Measurements from ENCODE around the gene PHETA2.
A peak's percentile ranks its signal among the peaks of the same experiment; 100 is the strongest.

Gene PHETA2

GRCh38 chr22:42074132-42074811 is at the start of gene PHETA2:
Gene PHETA2, plus strand, starts transcription at chr22:42074248. Its CDS starts 3,046 bp downstream, at chr22:42077294.
- DNase-seq (ENCODE audit: low read depth in 3 of 3) = peak in 1 of 3 donors; percentile 59

DNA sequence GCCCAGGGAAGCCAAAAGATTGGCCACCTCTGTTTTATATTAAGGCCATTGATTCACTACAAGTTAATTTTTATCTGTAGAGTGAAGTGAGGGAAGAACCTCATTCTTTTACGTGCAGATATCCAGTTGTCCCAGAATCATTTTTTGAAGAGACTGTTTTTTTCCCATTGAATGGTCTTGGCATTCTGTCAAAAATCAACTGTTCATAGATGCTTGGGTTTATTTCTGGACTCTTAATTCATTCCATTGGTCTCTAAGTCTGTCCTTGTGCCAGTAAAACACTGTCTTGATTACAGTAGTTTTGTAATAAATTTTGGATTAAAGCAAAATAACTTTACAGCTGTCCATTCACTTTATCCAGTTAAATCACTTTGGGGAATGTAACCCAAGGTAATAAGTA is 48.6 kb upstream of the PHETA2 start:
- no peak for DNase-seq (ENCODE audit: low read depth in 3 of 3)

- no peak for DNase-seq (ENCODE audit: low read depth in 3 of 3)
Observed at GRCh38 chr22:42026705-42027104, 47.3 kb upstream of the PHETA2 start.

- DNase-seq (ENCODE audit: low read depth in 3 of 3) = no peak
Observed at GRCh38 chr22:42033263-42034181, 40.5 kb upstream of the PHETA2 start.

DNA sequence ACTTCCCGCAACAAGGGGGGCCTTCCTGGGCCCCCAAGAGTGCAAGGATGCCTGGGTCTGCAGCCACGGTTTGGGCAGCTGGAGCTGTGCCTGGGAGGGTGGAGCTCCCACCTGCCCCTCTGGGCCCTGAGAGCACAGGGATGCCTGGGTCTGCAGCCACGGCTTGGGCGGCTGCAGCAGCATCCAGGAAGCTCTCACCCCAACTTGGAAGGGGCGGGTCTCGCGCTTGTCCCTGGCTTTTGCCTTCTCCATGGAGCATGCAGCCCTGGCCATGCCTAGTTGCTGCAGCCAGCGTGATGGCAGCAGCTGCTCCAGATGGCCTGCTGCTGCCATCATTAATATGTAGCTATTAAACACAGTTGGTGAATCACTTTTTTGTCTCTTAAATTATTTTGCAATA is 38.8 kb upstream of the PHETA2 start:
- DNase-seq (ENCODE audit: low read depth in 3 of 3) = no peak

- DNase-seq (ENCODE audit: low read depth in 3 of 3) = no peak
Observed at GRCh38 chr22:42039271-42039670, 34.8 kb upstream of the PHETA2 start.

GRCh38 chr22:42041784-42042183 is 32.3 kb upstream of the PHETA2 start:
- DNase-seq (ENCODE audit: low read depth in 3 of 3) = no peak

GRCh38 chr22:42050641-42051180 is 23.3 kb upstream of the PHETA2 start:
- DNase-seq (ENCODE audit: low read depth in 3 of 3) = no peak

DNA sequence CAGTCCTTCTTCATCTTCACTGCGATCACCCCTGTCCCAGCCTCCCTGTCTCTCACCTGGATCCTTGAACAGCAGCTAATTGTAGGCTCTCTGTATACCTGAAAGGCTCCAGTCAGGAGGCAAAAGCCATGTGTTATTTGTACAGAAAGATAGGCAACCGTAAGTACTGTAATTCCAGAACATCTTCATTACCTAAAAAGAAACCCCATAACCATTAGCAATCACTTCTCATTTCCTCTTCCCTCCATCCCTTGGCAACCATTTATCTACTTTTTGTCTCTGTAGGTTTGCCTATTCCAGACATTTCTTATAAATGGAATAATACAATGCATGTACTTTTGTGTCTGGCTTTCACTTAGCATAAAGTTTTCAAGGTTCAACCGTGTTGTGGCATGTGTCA is 21.3 kb upstream of the PHETA2 start:
- DNase-seq (ENCODE audit: low read depth in 3 of 3) = no peak

GRCh38 chr22:42056757-42057511 is 17.1 kb upstream of the PHETA2 start:
- no peak for DNase-seq (ENCODE audit: low read depth in 3 of 3)

DNA sequence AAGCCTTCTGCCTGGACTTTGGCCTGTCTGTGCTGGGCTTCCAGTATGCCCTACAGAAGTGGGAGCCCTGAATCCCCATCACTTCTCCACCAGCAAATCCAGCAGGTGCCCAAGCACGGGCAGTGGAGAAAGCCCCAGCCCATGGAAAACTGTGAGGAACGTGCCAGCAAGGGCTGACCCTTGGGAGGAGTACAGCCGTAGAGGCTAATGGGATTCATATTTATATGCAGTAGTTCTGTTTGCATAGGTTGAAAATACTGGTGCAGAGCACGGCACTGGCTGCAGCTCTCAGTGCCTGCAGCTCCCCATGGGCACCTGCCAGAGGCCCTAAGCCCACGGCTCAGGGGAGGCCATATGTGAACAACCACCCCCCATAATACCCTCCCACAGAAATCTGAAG is 13.6 kb upstream of the PHETA2 start:
- no peak for DNase-seq (ENCODE audit: low read depth in 3 of 3)

- DNase-seq (ENCODE audit: low read depth in 3 of 3) = no peak
Observed at GRCh38 chr22:42061041-42061440, 13.0 kb upstream of the PHETA2 start.

- DNase-seq (ENCODE audit: low read depth in 3 of 3) = no peak
Observed at GRCh38 chr22:42062506-42063170, 11.4 kb upstream of the PHETA2 start.

DNA sequence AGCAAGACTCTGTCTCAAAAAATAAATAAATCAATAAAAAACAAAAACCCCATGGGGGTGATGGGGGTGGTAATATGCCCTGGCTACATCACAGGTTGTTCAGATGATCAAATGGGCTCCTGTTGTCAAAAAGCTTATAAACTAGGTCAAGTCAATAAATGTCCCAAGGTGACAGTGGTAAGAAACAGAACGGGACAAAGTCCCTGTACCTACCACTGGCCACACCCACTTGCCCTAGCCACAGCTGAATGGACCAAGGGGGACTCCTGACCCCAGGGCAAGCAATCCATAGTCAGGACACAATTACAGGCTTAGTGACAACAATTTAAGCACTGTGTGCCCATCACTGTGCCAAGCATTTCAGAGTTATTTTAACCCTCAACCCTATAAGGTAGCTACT is 9.4 kb upstream of the PHETA2 start:
- DNase-seq (ENCODE audit: low read depth in 3 of 3) = no peak

- no peak for DNase-seq (ENCODE audit: low read depth in 3 of 3)
Observed at GRCh38 chr22:42065438-42066125, 8.5 kb upstream of the PHETA2 start.

DNA sequence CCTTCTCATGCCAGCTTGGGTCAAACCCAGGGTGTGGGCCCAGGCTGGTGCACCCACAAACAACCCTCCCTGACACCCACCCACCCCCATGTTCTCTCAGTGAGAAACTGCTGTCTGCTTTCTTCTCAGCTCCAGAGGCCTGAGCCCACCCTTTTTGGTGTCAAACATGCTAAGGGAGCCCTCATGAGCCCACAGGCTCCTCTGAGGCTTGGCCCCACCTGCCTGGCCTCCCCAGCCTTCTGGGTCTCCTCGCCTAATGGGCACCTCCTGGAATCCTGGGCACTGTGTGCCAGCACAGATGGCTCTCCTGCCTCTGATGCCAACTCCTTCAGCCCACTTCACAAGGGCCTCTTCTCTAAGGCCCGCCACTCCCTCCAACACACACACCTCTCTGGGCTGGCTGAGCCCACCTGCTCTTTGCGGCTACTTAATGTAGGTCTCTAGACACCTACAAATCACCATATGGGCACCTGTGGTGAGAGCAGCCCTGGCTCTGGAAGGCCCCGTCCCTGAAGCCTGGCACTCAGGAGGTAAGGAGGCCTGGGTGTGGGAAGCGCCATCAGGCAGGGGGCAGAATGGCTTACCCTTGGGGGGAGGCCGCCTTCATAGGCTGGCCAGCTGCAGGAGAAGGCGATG is 7.8 kb upstream of the PHETA2 start:
- DNase-seq (ENCODE audit: low read depth in 3 of 3) = no peak

GRCh38 chr22:42066937-42067336 is 7.1 kb upstream of the PHETA2 start:
- DNase-seq (ENCODE audit: low read depth in 3 of 3) = no peak

DNA sequence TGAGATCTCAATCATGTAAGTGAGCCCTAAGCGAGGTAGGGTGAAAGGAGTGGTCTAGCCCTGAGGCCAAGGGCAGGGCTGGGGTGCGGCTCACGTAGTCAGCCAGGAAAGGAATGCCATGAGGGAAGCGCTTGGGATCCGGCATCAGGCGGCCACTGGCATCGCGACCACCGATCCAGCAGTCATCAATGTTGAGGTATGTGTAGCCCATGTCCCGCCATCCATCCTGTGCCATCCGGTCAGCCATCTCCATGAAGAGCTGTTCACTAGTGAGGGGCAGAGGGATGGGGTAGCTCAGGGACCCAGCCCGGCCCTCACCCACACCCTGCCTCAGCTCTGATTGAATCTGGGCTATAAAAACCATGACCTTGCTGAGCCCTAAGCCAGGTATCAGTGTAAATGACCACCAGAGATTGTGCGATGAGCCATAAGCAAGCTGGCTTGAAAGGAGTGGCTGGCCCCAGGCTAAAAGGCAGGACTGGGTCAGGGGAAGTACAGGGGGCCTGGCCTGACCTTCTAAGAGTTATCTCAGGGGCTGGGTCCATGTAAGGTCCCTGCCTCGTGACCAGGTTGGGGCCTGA is 6.3 kb upstream of the PHETA2 start:
- DNase-seq (ENCODE audit: low read depth in 3 of 3) = no peak

GRCh38 chr22:42068291-42068690 is 5.8 kb upstream of the PHETA2 start:
- no peak for DNase-seq (ENCODE audit: low read depth in 3 of 3)

Measured in stimulated activated CD4-positive, alpha-beta T cell treated with anti-CD3 and anti-CD28 coated beads, TNF-alpha, amount 100 ng/mL, for 48 hours (primary cell).